Activated CD8-positive, alpha-beta memory T cell treated with anti-CD3 and anti-CD28 coated beads, Interleukin-2, amount 50 U/mL, for 24 hours (primary cell): ENCODE results near the gene PTPRM.

ENCODE experiments used
- DNase-seq: peaks from one replicate; pipeline ENCODE4 v3.0.0-alpha.2; 2020; ENCODE audit errors: extremely low read depth

PTPRM gene

GRCh38 chr18:7566567-7567473 lies at the start of gene PTPRM:
Gene PTPRM, plus strand, starts transcription at chr18:7567316. Its CDS starts 503 bp downstream, at chr18:7567819.
- DNase-seq = no peak

GRCh38 chr18:7517852-7518251 lies 49.3 kb upstream of the PTPRM start:
- DNase-seq = no peak

- DNase-seq = no peak
Observed at GRCh38 chr18:7520200-7520785, 46.8 kb upstream of the PTPRM start.

- no peak for DNase-seq
Observed at GRCh38 chr18:7521226-7521856, 45.8 kb upstream of the PTPRM start.

GRCh38 chr18:7523772-7524171 lies 43.3 kb upstream of the PTPRM start:
- no peak for DNase-seq

GRCh38 chr18:7524786-7525185 lies 42.3 kb upstream of the PTPRM start:
- DNase-seq = no peak

- DNase-seq = no peak
Observed at GRCh38 chr18:7532942-7533341, 34.2 kb upstream of the PTPRM start.

- DNase-seq = no peak
Observed at GRCh38 chr18:7535436-7536205, 31.5 kb upstream of the PTPRM start.

- DNase-seq = no peak
Observed at GRCh38 chr18:7537145-7537544, 30.0 kb upstream of the PTPRM start.

GRCh38 chr18:7541835-7542234 lies 25.3 kb upstream of the PTPRM start:
- DNase-seq = no peak

- DNase-seq = no peak
Observed at GRCh38 chr18:7544686-7545085, 22.4 kb upstream of the PTPRM start.

GRCh38 chr18:7545734-7546133 lies 21.4 kb upstream of the PTPRM start:
- no peak for DNase-seq

- no peak for DNase-seq
Observed at GRCh38 chr18:7548221-7548620, 18.9 kb upstream of the PTPRM start.

GRCh38 chr18:7548721-7549120 lies 18.4 kb upstream of the PTPRM start:
- DNase-seq = no peak

- no peak for DNase-seq
Observed at GRCh38 chr18:7557973-7558372, 9.1 kb upstream of the PTPRM start.

GRCh38 chr18:7558769-7559168 lies 8.3 kb upstream of the PTPRM start:
- DNase-seq = no peak

- no peak for DNase-seq
Observed at GRCh38 chr18:7559709-7560319, 7.3 kb upstream of the PTPRM start.

GRCh38 chr18:7561909-7562460 lies 5.1 kb upstream of the PTPRM start:
- no peak for DNase-seq

- DNase-seq = no peak
Observed at GRCh38 chr18:7562491-7562890, 4.6 kb upstream of the PTPRM start.

GRCh38 chr18:7565677-7566076 lies 1.4 kb upstream of the PTPRM start:
- DNase-seq = no peak

GRCh38 chr18:7566244-7566566 lies 911 bp upstream of the PTPRM start:
- no peak for DNase-seq
